HG02943 (cell line): ENCODE data around the gene CD40.

Experiments
- ATAC-seq: cut with Tn5 transposase; IDR thresholded peaks from one replicate; pipeline ENCODE4 v1.9.1; 2021; ENCODE audit warnings: mild to moderate bottlenecking, low read depth, moderate library complexity; ENCODE audit not compliant: unreplicated experiment

CD40 gene

GRCh38 chr20:46121184-46121930, 3.2 kb downstream of the CD40 start:
- ATAC-seq: no peak

GRCh38 chr20:46122071-46122470, 4.0 kb downstream of the CD40 start:
- no peak for ATAC-seq

- ATAC-seq: no peak
These were observed 4.7 kb downstream of the CD40 start for GRCh38 chr20:46122516-46123481.

GRCh38 chr20:46123482-46124245, 5.5 kb downstream of the CD40 start:
- ATAC-seq: no peak

- no peak for ATAC-seq
These were observed 8.4 kb downstream of the CD40 start for GRCh38 chr20:46126440-46127056.

- no peak for ATAC-seq
These were observed 9.4 kb downstream of the CD40 start for GRCh38 chr20:46127396-46128010.

GRCh38 chr20:46128310-46129151, 10.4 kb downstream of the CD40 start:
- no peak for ATAC-seq

- ATAC-seq: no peak
These were observed 11.9 kb downstream of the CD40 start for GRCh38 chr20:46129955-46130481.

- ATAC-seq: no peak
These were observed 12.4 kb downstream of the CD40 start for GRCh38 chr20:46130534-46130933.

GRCh38 chr20:46131396-46131795, 13.3 kb downstream of the CD40 start:
- no peak for ATAC-seq

- no peak for ATAC-seq
These were observed 14.6 kb downstream of the CD40 start for GRCh38 chr20:46132705-46133120.

- ATAC-seq: no peak
These were observed 16.0 kb downstream of the CD40 start for GRCh38 chr20:46133886-46134654.

- no peak for ATAC-seq
These were observed 16.6 kb downstream of the CD40 start for GRCh38 chr20:46134716-46135115.

GRCh38 chr20:46135856-46136633, 17.9 kb downstream of the CD40 start:
- no peak for ATAC-seq

GRCh38 chr20:46137816-46138215, 19.7 kb downstream of the CD40 start:
- ATAC-seq: no peak

GRCh38 chr20:46139266-46139889, 21.3 kb downstream of the CD40 start:
- ATAC-seq: no peak
